Tongue (tissue), 2 donors: ENCODE results near the gene BAZ1B. TPM values are rescaled to one million over a fixed set of nuclear protein-coding genes. Genes with fewer than 3 reads are reported as not detected.
"Not testable (repeated sequence)": the region's sequence is repeated elsewhere in the genome, so short reads cannot be mapped to it uniquely, and the experiment has no call there.

ENCODE experiments used
- DNase-seq: peaks from one replicate; pipeline ENCODE4 v3.0.0-alpha.2; 2015
- total RNA-seq: library from RNA; depleted of rRNA; stranded (reverse); fragments of >200 nt; gene quantifications from one replicate; pipeline ENCODE4 v1.2.3, GENCODE V29; 2014

BAZ1B gene, protein sequence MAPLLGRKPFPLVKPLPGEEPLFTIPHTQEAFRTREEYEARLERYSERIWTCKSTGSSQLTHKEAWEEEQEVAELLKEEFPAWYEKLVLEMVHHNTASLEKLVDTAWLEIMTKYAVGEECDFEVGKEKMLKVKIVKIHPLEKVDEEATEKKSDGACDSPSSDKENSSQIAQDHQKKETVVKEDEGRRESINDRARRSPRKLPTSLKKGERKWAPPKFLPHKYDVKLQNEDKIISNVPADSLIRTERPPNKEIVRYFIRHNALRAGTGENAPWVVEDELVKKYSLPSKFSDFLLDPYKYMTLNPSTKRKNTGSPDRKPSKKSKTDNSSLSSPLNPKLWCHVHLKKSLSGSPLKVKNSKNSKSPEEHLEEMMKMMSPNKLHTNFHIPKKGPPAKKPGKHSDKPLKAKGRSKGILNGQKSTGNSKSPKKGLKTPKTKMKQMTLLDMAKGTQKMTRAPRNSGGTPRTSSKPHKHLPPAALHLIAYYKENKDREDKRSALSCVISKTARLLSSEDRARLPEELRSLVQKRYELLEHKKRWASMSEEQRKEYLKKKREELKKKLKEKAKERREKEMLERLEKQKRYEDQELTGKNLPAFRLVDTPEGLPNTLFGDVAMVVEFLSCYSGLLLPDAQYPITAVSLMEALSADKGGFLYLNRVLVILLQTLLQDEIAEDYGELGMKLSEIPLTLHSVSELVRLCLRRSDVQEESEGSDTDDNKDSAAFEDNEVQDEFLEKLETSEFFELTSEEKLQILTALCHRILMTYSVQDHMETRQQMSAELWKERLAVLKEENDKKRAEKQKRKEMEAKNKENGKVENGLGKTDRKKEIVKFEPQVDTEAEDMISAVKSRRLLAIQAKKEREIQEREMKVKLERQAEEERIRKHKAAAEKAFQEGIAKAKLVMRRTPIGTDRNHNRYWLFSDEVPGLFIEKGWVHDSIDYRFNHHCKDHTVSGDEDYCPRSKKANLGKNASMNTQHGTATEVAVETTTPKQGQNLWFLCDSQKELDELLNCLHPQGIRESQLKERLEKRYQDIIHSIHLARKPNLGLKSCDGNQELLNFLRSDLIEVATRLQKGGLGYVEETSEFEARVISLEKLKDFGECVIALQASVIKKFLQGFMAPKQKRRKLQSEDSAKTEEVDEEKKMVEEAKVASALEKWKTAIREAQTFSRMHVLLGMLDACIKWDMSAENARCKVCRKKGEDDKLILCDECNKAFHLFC (N-terminal part only)
- 59.1 TPM for total RNA-seq

DNA sequence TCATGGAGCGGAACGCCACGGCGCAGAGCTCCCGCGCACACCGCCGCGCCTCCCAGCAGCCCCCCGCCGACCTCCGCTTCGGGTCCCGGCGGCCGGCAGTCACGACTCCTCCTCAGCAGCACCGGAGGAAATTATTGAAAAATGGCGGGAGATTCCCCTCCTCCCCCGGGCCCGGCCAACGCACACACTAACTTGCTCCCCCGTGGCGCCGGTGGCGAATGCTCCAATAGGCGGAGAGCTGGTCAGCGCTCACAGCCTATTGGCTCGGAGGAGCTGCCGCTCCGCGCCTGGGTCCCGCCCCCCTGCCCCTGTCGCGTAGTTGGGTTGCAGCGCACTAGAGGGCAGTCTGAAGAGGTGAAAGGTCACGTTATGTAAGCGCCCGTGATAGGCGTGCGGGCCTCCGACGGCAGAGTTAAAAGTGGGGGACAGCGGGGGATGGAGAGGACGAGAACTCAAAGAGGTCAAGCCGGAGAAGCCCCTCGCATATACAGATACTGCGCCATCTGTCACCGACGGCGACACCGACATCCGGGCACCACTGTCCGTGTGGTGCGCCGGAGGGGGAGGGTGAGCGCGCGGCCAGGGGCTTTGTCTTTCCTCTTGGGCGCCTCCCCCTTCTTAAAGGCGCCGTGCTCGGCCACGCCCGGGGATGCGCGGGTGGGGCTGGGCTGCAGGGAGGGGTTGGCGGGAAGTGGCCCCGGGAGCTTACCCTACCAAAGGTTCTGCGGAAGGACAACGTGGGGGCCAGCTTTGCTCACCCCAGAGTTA, at the start of gene BAZ1B:
Gene BAZ1B, minus strand, starts transcription at position 189 of the 768 bp plus-strand sequence. CDS start 360 bp downstream, outside the sequence.
- DNase-seq: peak; percentile 99

DNA sequence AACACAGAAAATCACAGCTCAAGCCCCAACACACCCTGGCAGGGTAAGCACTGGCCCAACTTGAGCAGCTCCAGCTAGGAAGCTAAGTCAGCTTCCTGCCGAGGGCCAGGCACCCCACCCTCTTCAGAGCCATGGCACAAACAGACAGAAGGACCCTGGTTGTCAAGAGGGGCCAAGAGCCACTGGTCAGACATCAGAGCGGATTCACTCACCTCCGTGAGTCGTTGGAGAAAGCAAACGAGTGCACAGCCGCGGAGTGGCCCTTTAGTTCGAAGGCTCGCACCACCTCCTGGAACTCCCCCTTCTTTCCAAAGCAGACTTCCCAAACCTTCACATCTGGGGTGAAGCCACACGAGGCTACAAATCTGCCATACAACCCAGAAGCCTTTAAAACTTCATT, 48.9 kb upstream of the BAZ1B start:
- no peak for DNase-seq

DNA sequence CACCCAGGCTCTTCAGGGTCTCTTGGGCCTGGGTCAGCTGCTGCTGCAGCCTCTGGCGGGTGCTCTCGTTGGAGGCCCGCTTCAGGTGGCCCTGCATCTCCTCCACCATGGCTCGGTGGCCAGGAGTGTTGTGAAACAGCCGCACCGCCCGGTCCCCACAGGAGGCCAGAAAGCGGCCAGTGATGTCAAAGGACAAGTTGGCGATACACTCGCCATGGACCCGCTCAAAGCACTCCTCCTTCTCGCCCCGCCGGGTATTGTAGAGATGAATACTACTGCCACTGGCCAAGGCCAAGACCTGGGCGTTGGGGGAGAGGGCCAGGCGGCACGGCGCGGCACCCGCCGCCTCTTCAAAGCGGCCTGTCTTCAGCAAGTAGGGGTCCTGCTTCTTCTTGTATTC, 48.4 kb upstream of the BAZ1B start:
- DNase-seq: no peak

DNA sequence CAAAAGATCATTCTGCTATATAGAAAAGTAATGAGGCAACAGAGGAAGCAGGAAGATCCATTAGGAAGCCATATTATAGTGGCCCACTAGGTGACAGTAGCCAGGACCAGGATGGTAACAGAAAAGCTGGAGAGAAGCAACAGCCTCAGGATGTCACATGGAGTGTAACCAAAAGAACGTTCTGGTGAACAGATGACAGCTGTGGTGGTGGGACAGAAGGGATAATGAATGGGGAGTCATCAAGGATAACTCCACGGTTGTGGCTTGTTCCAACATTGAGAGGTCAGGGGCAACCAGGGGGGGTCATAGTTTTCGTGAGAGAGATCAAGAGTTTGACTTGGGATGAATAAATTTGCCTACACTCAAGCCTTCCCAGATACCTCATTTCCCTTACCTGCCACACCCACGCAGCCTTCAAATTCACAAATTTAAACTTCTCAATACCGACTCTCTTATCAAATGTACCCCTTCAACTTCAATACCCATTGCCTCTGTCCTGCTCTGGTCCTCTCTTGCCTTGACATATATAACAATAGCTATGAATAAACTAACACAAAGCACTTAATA, 47.0 kb upstream of the BAZ1B start:
- DNase-seq: no peak

DNA sequence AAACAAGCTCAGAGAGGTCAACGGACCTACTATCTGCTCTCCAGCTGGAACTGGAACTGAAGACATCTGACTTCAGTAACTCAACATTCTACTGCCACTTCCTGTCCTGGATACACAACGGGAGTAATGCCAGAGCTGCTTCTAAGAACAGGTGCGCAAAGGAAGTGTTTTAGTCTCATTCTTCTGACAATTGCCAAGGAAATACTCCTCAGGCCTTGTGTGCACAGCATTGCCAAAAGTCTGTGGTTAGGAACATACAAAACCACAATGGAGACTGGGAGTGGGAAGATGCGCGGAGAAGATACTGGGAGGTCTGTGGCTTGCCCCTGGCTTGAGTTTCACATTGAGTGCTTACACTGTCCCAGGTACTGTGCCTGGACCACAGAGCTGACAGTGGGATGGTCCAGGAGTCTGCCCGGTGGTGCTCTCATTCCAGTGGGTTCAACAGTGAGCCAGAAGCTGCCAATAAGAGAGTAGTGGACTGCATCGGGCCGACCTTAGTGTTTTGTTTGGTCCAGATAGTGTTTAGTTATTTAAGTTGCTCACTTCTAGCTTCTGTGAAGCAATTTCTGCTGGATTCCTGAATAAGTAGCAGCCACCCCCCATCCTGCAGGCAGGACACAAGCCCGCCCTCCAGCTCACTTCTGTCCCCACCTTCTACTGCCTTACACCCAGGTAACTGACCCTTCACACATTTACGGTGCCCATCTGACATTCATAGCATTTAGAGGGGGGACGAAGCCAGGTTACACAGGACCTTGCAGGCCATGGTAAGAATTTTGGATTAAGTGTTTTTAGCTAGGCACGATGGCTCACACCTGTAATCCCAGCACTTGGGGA, 46.0 kb upstream of the BAZ1B start:
- no peak for DNase-seq

DNA sequence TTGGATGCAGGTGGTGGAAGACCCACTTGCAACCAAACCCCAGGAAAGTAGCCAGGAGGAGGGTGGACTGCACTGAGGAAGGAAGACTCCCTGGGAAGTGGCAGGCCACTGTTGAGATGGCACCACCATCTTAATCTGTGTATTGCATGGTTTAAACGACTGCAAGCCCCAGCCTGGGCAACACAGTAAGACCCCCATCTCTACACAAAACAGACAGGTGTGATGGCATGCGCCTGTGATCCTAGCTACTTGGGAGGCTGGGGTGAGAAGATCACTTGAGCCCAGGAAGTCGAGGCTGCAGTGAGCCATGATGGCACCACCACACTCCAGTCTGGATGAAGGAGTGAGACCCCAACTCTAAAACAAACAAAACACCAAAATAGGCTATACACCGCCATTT, 45.0 kb upstream of the BAZ1B start:
- DNase-seq: no peak

DNA sequence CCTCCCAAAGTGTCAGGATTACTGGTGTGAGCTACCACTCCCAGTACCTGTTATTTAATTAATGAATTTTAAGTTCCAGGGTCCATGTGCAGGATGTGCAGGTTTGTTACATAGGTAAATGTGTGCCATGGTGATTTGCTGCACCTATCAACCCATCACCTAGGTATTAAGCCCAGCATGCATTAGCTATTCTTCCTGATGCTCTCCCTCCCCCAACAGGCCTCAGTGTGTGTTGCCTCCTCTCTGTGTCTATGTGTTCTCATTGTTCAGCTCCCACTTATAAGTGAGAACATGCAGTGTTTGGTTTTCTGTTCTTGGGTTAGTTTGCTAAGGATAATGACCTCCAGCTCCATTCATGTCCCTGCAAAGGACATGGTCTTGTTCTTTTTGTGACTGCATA, 44.3 kb upstream of the BAZ1B start:
- not testable (repeated sequence) for DNase-seq

DNA sequence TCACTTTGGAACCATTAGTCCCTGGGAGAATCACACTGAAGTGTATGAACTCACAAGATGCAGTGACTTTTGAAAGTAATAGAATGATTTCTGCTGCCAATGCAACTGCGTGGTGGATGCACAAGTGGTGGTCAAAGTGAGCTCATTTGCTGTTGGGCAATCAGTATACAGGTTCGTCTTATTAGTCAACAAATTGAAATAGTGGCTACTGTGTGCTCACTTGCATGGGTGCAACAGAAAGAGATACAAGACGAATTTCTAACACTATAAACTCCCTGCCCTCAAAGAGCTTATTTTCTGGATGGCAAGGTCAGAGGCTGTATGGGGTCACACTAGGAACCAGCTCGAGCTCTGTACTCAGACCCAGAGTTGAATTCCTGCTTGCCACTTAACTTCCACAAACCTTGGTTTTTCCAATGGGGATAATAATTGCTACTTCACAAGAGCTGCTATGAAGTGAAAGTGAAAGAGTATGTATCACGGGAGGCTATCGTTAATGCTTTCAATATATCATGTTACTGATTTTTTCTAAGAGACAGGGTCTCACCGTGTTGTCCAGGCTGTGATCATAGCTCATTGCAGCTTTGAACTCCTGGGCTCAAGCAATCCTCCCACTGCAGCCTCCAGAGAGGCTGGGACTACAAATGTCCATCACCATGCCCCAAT, 43.7 kb upstream of the BAZ1B start:
- no peak for DNase-seq

DNA sequence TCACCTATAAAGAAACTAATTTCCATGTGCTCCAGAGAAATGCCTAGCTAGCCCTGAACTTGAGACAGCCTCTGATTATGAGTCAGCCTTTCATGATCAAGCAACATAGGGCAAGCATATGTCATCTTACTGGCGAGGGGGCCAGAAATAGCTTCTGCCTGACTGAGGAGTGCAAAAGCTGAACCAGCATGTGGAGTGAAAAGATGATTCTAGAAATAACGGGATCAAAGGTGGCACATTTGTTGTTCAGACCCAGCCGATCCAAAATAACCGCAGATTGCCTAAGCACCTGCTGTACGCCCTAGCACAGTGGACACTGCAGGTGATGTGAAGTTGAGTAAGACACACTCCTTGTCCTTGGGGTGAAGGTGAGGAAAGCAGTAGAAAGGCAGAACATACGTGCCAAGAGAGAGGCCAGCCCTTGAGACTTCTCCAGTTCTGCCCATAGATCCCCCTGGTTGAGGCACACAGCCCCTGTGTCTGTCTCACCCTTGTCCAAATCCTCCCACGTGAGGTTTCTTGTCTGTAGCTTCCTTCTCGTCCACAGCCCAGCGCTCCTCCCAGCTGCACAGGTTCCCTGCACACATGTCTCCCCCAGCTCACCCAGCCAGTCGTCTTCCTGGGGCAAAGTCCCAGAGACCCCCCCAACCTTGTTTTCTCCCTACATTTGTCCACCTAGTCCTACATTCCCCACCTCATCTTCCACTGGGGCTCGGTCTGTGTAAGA, 38.2 kb upstream of the BAZ1B start:
- DNase-seq: peak; percentile 34

DNA sequence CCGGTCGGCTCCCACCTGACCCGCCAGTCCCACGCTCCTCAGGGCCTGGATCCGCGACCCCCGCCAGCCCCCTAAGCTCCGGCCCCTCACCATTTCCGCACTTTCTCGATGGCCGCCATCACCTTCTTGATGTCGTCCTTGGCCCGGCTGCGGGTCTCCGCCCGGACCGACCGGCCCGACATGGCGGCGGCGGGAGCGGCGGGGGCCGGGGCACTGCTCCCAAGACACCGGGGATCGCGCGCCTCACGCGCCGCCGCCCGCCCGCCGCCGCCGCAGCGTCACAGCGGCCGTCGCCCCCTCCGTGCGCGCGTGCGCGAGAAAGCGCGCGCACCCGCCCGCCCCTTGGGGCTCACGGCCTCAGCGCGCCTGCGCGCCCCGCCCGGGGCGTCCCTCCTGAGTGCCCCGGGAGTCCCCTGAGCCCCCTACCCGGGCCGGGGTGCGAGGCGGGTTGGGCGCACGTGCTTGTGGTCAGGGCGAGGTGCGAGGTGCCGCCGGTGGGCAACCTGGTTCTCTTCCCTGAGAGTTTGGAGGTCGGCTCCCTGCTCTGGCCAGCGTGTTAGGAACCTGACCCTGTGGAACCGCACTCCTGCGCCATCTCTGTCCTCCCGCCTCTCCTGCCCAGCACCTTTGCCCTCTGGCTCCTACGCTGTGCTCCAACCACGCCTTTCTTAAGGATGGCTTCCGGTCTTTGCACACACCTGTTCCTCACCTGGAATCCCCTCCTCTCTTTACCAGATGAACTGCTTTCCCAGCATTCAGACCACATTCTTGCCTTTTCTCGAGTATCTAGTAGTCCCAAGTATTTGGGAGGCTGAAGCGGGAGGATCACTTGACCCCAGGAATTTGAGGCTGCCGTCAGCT, 35.5 kb upstream of the BAZ1B start, which contains the start of gene BCL7B:
Gene BCL7B, minus strand, starts transcription at position 294 of the 861 bp plus-strand sequence. Its CDS starts 112 bp downstream, at position 182.
- peak; percentile 77 for DNase-seq

DNA sequence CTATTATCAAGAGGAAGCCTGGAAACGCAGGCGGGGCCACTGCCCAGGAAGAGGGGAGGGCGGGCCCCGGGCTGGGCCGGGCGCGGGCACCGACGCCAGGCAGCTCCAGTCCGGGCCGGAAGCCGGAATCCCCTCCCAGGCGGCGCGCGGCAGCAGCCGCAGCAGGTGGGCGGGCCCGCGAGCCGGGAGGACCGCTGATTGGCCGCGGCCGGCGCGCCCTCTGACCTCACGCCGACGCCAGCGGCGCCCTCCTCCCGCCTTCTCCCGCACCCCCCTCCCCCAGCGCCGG, 35.0 kb upstream of the BAZ1B start:
- DNase-seq: peak; percentile 96

DNA sequence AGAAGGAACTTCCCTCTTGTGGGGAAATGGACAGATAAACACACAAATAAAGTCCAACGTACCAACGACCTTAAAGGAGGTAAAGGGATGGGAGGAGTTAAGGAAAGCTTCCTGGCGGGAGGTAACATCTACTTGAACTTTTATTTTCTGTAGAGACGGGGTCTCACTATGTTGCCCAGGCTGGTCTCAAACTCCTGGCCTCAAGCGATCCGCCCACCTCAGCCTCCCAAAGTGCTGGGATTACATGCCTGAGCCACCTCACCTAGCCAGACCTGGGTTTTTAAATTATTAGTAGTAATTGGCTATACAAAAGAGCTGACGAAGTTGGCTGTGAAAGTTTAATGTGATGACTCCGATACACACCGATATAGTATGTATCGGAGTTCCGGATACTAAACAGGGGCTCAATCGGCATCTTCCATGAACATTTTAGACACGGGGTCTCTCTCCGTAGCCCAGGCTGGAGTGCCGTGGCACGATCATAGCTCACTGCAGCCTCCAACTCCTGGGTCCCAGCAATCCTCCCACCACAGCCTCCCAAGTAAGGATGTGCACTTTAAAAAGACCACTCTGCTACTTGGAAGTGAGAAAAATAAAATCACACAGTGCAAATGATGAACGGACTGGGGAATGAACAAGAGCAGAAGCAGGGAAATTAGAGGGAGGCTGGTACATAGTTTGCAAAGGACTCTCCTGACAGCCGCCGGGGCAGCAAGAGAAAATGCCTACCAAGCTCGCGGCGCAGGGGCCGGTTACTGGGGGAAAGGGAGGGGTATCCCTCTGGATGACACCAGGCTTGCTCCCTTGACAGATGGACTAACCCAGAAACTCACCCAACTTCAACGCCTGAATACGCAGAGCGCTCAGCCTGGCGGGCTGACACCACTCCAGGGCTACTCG, 34.4 kb upstream of the BAZ1B start:
- DNase-seq: no peak

DNA sequence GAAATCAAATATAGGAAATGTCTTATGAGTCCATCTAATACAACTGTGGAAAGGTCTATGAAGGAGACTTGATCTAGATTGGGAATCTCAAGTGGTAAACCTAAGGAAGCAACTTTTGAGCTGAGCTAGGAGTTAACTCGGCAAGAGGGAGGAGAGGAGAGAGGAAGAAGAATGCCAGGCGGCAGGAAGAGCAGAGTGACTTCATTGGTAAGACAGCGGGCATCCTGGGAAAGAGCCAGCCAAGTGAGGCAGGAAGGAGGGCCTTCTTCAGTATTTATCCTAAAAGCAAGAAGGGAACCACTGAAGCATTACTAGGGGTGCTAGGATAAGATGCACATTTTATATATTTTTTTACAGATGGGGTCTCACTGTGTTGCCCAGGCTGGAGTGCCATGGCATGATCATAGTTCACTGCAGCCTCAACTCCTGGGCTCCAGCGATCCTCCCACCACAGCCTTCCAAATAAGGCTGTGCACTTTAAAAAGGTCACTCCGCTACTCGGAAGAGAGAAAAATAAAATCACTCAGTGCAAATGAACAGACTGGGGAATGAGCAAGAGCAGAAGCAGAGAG, 33.4 kb upstream of the BAZ1B start:
- DNase-seq: no peak

DNA sequence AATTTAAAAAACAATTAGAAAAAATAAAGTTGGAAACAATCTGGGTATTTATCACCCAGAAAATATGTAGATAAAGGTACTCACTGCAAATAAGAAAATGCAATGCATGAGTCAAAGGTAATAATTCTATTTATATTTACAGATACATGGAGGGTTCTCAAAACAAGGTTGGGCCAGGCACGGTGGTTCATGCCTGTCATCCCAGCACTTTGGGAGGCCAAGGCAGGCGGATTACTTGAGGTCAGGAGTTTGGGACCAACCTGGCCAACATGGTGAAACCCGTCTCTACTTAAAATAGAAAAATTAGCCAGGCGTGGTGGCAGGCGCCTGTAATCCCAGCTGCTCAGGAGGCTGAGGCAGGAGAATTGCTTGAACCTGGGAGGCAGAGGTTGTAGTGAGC, 28.0 kb upstream of the BAZ1B start:
- DNase-seq: not testable (repeated sequence)

DNA sequence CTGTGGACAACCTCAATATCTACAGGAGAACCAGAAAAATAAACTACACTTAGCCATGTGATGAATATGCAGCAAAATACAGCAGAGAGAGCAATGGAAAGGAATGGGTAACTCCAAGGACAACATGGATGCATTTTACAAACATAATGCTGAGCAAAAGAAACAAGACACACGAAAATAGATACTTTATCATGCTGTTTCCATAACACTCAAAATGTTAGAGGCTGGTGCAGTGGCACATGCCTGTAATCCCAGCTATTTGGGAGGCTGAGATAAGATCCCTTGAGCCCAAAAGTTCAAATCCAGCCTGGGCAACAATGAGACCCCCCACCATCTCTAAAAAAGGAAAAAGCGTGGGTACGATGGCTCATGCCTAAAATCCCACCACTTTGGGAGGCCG, 27.1 kb upstream of the BAZ1B start:
- no peak for DNase-seq

DNA sequence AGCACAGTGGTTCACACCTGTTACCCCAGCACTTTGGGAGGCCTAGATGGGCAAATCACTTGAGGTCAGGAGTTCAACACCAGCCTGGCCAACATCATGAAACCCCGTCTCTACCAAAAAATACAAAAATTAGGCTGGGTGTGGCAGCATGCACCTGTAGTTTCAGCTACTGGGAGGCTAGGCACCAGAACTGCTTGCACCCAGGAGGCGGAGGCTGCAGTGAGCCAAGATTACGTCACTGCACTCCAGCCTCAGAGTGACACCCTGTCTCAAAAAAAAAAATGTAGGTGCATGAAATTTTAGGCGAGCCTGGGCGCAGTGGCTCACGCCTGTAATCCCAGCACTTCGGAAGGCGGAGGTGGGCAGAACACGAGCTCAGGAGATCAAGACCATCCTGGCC, 25.7 kb upstream of the BAZ1B start:
- no peak for DNase-seq

DNA sequence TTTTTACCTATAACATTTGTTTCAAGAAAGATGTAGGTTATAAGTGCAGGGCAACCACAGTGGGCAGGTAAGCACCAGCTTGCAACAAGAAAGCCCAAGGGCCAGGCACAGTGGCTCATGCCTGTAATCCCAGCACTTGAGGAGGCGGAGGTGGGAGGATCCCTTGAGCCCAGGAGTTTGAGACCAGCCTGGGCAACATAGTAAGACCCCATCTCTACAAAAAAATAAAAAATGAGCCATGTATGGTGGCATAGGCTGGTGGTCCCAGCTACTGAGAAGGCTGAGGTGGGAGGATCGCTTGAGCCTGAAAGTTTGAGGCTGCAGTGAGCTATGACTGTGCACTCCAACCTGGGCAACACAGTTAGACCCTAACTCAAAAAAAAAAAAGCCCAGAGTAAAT, 22.6 kb upstream of the BAZ1B start:
- no peak for DNase-seq
